Measurements from ENCODE around the gene TMEM266.

The TMEM266 gene

DNA sequence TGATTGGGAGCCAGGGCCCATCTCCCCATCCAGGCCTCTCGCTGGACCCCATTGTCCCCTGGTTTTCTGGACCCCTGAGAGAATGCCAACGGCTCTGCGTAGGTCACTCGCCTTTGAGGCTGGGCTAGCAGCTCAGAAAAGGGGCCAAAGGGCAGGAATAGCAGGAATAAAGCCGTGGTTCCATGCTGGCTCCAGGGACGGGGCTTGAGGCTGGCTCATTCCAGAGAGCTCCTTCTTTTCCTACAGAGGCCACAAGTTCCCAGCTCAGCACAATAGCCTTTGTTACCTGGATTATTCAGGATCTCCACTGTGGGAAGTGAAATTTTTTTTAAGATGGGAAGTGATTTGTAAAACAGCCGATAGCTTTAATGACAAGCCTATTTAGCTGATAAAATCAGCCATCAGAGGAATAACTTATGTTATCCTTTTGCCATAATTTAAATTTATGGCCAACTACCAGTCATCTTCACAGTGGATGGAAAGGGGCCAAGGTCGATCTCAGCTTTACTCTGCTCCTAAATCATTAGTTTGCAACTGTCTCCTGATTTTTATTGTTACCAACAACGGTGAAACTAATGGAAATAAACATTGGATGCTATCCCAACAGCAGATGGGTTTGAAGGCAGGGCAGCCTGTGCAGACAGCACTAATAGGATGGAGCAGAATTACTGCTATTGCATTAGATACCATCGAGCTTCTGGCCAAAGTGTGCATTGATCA lies 124.3 kb downstream of the TMEM266 start:
- no peak overlapping the region for H3K4me3 ChIP-seq
- no peaks in the 10 kb centered on the region for H3K9me3 ChIP-seq (ENCODE audit: low read depth, low read length)
- H3K9ac ChIP-seq (ENCODE audit: insufficient read length), result no peak overlapping the region
- no peak for TF ChIP-seq POLR2AphosphoS5 (IDR thresholded peaks at IDR 0.05; ENCODE audit: borderline replicate concordance, low read depth, low read length)
- TF ChIP-seq EZH2 (IDR thresholded peaks at IDR 0.05), result no peak
- TF ChIP-seq FOXP2 (optimal IDR thresholded peaks at IDR 0.05; ENCODE audit: control extremely low read depth, extremely low read length, insufficient read depth), result no peak
- no peak for DNase-seq (ENCODE audit: low read depth, low spot score)
- H3K36me3 ChIP-seq (ENCODE audit: insufficient read depth, low read length), result no peaks in the 10 kb centered on the region
- no peak overlapping the region for H3K27ac ChIP-seq

DNA sequence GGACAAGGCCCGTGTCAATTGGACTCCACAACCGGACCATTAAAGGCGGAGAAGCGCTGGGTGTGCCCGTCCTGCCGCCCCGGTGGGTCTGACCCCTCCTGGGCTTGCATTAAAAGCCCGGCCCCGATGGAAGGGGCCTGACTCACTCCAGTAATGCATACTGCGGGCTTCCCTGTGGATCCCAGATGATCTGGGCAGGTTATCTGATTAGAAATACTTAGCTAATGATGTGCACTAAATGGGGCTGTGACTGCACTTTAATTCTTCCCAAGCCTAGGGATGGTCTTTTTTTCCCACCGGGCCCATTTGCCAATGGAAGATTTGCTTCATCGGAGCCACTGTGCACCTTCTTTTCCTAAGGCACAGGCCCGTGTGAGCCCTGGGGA lies 124.9 kb downstream of the TMEM266 start:
- no peak for DNase-seq (ENCODE audit: low read depth, low spot score)
- H3K4me3 ChIP-seq, result no peak overlapping the region
- H3K27ac ChIP-seq, result no peak overlapping the region
- TF ChIP-seq EZH2 (IDR thresholded peaks at IDR 0.05) (no peak), FOXP2 (optimal IDR thresholded peaks at IDR 0.05; ENCODE audit: control extremely low read depth, extremely low read length, insufficient read depth) (no peak), POLR2AphosphoS5 (IDR thresholded peaks at IDR 0.05; ENCODE audit: borderline replicate concordance, low read depth, low read length) (no peak)
- no peak overlapping the region for H3K9ac ChIP-seq (ENCODE audit: insufficient read length)
- H3K36me3 ChIP-seq (ENCODE audit: insufficient read depth, low read length), result no peaks in the 10 kb centered on the region
- no peaks in the 10 kb centered on the region for H3K9me3 ChIP-seq (ENCODE audit: low read depth, low read length)

DNA sequence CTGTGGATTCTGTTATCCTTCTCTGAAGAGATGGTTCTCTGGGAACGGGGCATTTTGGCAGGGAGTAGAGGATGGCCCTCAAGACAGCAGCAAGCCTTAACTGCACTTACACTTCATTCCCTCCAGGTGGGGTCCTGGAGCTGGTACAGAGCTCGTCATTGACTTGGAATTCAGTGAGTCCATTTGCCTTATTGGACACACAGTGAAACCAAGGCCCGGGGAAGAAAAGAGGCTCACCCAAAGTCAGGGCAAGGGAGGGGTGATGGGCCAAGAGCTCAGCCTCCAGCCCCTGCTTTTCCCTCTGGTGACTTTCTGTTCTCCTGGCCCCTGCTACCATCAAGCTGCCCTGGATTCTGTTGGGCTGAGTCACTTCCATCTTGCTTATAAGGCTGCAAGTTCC lies 125.9 kb downstream of the TMEM266 start:
- no peak overlapping the region for H3K4me3 ChIP-seq
- H3K36me3 ChIP-seq (ENCODE audit: insufficient read depth, low read length), result no peaks in the 10 kb centered on the region
- no peak overlapping the region for H3K9ac ChIP-seq (ENCODE audit: insufficient read length)
- no peak overlapping the region for H3K27ac ChIP-seq
- H3K9me3 ChIP-seq (ENCODE audit: low read depth, low read length), result no peaks in the 10 kb centered on the region
- no peak for TF ChIP-seq POLR2AphosphoS5 (IDR thresholded peaks at IDR 0.05; ENCODE audit: borderline replicate concordance, low read depth, low read length)
- peak; percentile 37 for DNase-seq (ENCODE audit: low read depth, low spot score)

DNA sequence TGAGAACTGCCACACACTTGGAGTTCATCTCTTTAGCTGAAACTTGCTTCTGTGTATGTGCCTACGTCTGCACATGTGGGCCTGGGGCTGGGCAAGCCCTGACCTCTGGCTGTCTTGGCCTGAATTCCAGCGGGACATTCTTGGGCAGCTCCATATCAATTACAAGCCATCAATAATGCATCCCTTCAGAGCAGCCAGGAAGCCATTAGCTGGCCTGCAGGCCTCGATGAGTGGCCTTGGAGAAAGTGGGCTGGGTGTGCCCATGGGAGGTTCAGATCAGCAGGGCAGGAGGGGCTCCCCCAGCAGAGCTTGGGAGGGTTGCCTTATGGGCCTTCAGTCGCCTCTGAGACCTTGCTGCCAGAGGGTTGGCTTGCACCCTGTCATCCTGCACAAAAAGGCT lies 127.4 kb downstream of the TMEM266 start:
- no peak overlapping the region for H3K27ac ChIP-seq
- TF ChIP-seq POLR2AphosphoS5 (IDR thresholded peaks at IDR 0.05; ENCODE audit: borderline replicate concordance, low read depth, low read length), result no peak
- no peak for TF ChIP-seq EZH2 (IDR thresholded peaks at IDR 0.05)
- TF ChIP-seq FOXP2 (optimal IDR thresholded peaks at IDR 0.05; ENCODE audit: control extremely low read depth, extremely low read length, insufficient read depth), result no peak
- H3K9ac ChIP-seq (ENCODE audit: insufficient read length), result no peak overlapping the region
- no peaks in the 10 kb centered on the region for H3K9me3 ChIP-seq (ENCODE audit: low read depth, low read length)
- no peak overlapping the region for H3K4me3 ChIP-seq
- DNase-seq (ENCODE audit: low read depth, low spot score), result no peak
- H3K36me3 ChIP-seq (ENCODE audit: insufficient read depth, low read length), result no peaks in the 10 kb centered on the region

DNA sequence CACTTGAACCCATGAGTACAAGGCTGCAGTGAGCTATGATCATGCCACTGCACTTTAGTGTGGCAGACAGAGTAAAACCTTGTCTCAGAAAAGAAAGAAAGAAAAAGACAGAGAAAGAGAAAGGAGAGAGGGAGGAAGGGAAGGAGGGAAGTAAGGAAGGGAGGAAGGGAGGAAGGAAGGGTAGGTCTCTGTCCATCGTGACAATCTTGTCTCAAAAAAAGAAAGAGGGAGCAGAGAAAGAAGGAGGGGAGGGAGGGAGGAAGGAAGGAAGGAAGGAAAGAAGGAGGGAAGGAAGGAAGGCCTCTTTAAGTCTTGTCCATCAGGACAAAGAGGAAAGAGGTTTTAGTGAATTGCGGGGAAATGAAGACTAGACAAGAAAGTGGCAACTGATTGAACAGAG lies 129.3 kb downstream of the TMEM266 start:
- Histone ChIP-seq H3K9me3 (ENCODE audit: low read depth, low read length) (no peaks in the 10 kb centered on the region), H3K36me3 (ENCODE audit: insufficient read depth, low read length) (no peaks in the 10 kb centered on the region), H3K9ac (ENCODE audit: insufficient read length) (no peak overlapping the region), H3K4me3 (no peak overlapping the region), H3K27ac (no peak overlapping the region)
- TF ChIP-seq EZH2 (IDR thresholded peaks at IDR 0.05) (no peak), POLR2AphosphoS5 (IDR thresholded peaks at IDR 0.05; ENCODE audit: borderline replicate concordance, low read depth, low read length) (no peak), FOXP2 (optimal IDR thresholded peaks at IDR 0.05; ENCODE audit: control extremely low read depth, extremely low read length, insufficient read depth) (no peak)
- DNase-seq (ENCODE audit: low read depth, low spot score), result no peak

DNA sequence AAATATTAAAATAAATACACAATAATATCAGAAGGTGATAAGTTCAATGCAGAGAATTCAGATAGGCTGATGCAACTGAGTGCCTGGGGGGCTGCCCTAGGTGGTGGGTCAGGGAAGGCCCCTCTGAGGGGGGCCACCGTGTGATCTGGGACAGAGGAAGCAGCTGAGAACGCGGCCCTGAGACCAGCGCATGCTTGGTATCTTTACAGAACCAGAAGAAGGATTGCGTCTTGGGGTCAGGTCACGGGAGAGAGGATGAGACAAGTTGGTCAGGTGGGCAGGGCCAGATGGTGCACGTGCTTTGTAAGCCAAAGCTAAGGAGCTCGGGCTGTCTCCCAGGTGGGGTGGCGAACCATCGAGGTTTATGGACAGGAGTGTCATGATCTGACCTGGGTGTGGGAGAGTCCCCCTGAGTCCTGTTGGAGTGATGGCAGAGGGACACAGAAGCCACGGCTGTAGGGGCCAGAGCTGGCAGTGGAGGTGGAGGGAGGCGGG lies 130.3 kb downstream of the TMEM266 start:
- H3K4me3 ChIP-seq, result peak overlapping the region; percentile 72
- DNase-seq (ENCODE audit: low read depth, low spot score), result no peak

DNA sequence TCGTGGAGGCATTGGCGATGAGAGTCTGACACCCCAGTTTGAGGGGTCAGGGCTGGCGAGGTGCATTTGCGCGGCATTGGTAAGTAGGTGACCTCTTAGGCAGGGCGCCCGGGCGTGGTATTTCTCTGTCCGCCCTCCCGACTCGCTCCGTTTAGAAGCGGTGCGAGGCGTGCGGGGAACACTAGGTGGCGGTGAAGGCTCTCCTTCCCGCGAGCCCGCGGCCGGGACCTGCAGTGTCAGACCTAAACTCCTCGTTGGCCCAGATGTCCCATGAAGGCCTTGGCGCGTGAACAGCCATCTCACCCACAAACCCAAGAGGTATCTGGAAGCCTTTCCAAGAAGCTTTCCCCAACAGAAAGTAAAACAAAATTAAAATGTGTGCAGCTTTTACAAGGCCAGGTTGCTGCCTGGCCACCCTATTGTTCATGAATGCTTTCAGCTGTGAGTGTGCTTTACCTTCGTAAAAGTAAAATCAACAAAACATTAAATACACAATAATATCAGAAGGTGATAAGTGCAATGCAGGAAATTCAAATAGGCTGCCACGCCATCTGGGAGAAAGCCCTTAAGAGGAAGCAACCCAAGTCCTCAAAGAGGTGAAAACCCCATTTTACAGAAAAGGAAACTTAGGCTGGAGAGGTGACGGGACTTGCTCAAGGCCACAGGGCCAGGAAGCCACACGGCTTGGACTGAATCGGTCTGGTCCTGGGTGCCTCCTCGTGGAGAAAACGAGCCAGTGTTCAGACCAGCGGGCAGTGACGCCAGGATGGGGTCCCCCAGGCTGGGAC lies 131.2 kb downstream of the TMEM266 start:
- H3K9ac ChIP-seq (ENCODE audit: insufficient read length), result peak overlapping the region; percentile 32
- DNase-seq (ENCODE audit: low read depth, low spot score), result no peak

More for the DNA sequence above, 130.3 kb downstream of the TMEM266 start:
- TF ChIP-seq EZH2 (IDR thresholded peaks at IDR 0.05), result no peak
- no peak for TF ChIP-seq POLR2AphosphoS5 (IDR thresholded peaks at IDR 0.05; ENCODE audit: borderline replicate concordance, low read depth, low read length)
- TF ChIP-seq FOXP2 (optimal IDR thresholded peaks at IDR 0.05; ENCODE audit: control extremely low read depth, extremely low read length, insufficient read depth), result no peak
- Histone ChIP-seq H3K27ac (no peak overlapping the region), H3K36me3 (ENCODE audit: insufficient read depth, low read length) (no peaks in the 10 kb centered on the region), H3K9ac (ENCODE audit: insufficient read length) (no peak overlapping the region), H3K9me3 (ENCODE audit: low read depth, low read length) (no peaks in the 10 kb centered on the region)

DNA sequence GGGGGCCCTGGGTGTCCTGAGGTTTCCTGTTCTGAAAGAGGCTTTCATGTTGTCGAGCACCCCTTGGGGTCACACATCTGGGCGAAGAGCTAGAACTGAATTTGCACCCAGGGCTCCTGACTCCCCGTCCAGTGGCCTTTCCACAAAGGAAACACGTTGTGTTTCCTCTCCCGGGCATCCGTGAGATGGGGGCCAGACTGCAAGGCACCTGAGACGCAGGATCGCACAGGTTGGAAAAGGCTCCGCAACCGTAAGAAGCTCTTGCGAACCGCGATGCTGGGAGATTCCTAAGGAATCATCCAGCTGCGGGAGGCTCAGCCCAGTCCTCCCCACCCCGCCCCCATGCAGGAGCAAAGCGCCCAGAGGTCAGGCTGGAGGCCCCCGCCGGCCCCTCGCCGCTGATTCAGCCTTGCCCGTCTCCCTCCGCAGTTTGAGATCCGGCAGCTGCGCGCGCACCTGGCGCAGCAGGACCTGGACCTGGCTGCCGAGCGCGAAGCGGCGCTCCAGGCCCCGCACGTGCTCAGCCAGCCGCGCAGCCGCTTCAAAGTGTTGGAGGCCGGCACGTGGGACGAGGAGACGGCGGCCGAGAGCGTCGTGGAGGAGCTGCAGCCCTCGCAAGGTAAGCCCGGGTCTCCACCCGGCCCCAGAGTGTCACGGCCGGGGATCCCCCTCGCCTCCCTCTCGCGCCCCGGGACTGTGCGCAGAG lies 131.9 kb downstream of the TMEM266 start:
- H3K9ac ChIP-seq (ENCODE audit: insufficient read length), result no peak overlapping the region
- H3K27ac ChIP-seq, result no peak overlapping the region

More for the DNA sequence above, 131.2 kb downstream of the TMEM266 start:
- TF ChIP-seq POLR2AphosphoS5 (IDR thresholded peaks at IDR 0.05; ENCODE audit: borderline replicate concordance, low read depth, low read length) (no peak), FOXP2 (optimal IDR thresholded peaks at IDR 0.05; ENCODE audit: control extremely low read depth, extremely low read length, insufficient read depth) (no peak), EZH2 (IDR thresholded peaks at IDR 0.05) (no peak)
- H3K36me3 ChIP-seq (ENCODE audit: insufficient read depth, low read length), result no peaks in the 10 kb centered on the region
- peak overlapping the region; percentile 72 for H3K4me3 ChIP-seq
- no peaks in the 10 kb centered on the region for H3K9me3 ChIP-seq (ENCODE audit: low read depth, low read length)
- no peak overlapping the region for H3K27ac ChIP-seq

More for the DNA sequence above, 131.9 kb downstream of the TMEM266 start:
- TF ChIP-seq EZH2 (IDR thresholded peaks at IDR 0.05) (no peak), FOXP2 (optimal IDR thresholded peaks at IDR 0.05; ENCODE audit: control extremely low read depth, extremely low read length, insufficient read depth) (no peak), POLR2AphosphoS5 (IDR thresholded peaks at IDR 0.05; ENCODE audit: borderline replicate concordance, low read depth, low read length) (no peak)
- no peak overlapping the region for H3K4me3 ChIP-seq
- no peaks in the 10 kb centered on the region for H3K9me3 ChIP-seq (ENCODE audit: low read depth, low read length)
- no peak for DNase-seq (ENCODE audit: low read depth, low spot score)
- H3K36me3 ChIP-seq (ENCODE audit: insufficient read depth, low read length), result no peaks in the 10 kb centered on the region
